A673 (cell line): Measurements from ENCODE around the gene ESPN.

Source experiments
- EZH2 ChIP-seq: fragments of 200-600 bp; sonication (generic); IDR thresholded peaks from 2 replicates; pipeline ENCODE4 v1.6.1; 2017; ENCODE audit warnings: borderline replicate concordance, low read depth, mild to moderate bottlenecking, mixed read lengths, antibody characterized with exemption, low read length; ENCODE audit not compliant: poor library complexity, severe bottlenecking
- TF ChIP-seq, protein P1 (sequence below): fragments of 300-800, 200-600 bp; sonication (generic); conservative IDR thresholded peaks from 2 replicates; pipeline ENCODE4 v1.5.1; 2017; ENCODE audit warnings: low read depth, mild to moderate bottlenecking, antibody characterized with exemption, low read length, moderate library complexity, mixed read lengths

DNA sequence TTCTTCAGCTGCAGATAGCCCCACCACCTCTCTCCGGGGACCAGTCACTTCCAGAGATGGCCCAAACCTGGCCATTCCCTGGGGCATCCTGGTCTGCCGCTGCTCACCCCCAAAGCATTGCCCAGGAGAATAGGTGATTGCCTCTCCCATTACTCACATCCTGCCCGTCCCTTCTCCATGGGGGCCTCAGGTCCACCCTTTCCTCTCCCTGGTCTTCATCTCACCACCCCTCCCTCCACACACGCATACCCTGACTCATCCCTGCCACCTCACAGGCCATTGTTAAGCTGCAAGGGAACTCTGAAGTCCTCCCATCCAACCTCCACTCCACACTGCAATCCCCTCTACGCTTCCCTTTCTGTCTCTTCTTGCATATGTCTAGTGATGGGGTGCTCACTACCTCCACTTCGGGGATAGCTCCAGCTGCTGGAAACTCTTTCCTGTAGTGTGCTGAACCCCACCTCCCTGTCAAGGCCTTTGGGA, 66.9 kb downstream of the ESPN start, which contains the start of gene PLEKHG5:
- TF ChIP-seq, protein P1, sequence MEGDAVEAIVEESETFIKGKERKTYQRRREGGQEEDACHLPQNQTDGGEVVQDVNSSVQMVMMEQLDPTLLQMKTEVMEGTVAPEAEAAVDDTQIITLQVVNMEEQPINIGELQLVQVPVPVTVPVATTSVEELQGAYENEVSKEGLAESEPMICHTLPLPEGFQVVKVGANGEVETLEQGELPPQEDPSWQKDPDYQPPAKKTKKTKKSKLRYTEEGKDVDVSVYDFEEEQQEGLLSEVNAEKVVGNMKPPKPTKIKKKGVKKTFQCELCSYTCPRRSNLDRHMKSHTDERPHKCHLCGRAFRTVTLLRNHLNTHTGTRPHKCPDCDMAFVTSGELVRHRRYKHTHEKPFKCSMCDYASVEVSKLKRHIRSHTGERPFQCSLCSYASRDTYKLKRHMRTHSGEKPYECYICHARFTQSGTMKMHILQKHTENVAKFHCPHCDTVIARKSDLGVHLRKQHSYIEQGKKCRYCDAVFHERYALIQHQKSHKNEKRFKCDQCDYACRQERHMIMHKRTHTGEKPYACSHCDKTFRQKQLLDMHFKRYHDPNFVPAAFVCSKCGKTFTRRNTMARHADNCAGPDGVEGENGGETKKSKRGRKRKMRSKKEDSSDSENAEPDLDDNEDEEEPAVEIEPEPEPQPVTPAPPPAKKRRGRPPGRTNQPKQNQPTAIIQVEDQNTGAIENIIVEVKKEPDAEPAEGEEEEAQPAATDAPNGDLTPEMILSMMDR = no peak
- TF ChIP-seq EZH2 = no peak
